T1000 (cell line): ENCODE measurements around the gene CAPN6.

ENCODE experiments used
- DNase-seq: peaks from one replicate; lab custom pipeline; 2025; ENCODE audit warnings: mixed read lengths; lab: John Stamatoyannopoulos, UW

CAPN6 gene

GRCh38 chrX:111199505-111199904, 70.8 kb downstream of the CAPN6 start:
- DNase-seq, result no peak
